SK-N-SH treated with all-trans-retinoic acid at 6 μM for 48 hours (cell line): ENCODE results near the gene PRKG1.

ENCODE experiments used
- CREB5 ChIP-seq: fragments of 250-450 bp; sonication (Bioruptor Pico); IDR thresholded peaks from 2 replicates; pipeline ENCODE4 v1.5.1; 2020; ENCODE audit warnings: low read depth, mild to moderate bottlenecking, moderate library complexity
- OSR1 ChIP-seq: fragments of 250-450 bp; sonication (Bioruptor Pico); IDR thresholded peaks from 2 replicates; pipeline ENCODE4 v1.8.0; 2022; ENCODE audit warnings: moderate library complexity, mild to moderate bottlenecking, inconsistent platforms
- RARB ChIP-seq: fragments of 250-450 bp; sonication (Bioruptor Pico); IDR thresholded peaks from 2 replicates; pipeline ENCODE4 v1.8.0; 2021; ENCODE audit warnings: mild to moderate bottlenecking, moderate library complexity
- ZNF8 ChIP-seq: fragments of 450-650 bp; formaldehyde crosslinking; IDR thresholded peaks from 2 replicates; pipeline ENCODE4 v1.5.0; 2020; ENCODE audit warnings: mild to moderate bottlenecking, moderate library complexity
- TF ChIP-seq, protein P1 (sequence below): fragments of 250-450 bp; sonication (Bioruptor Pico); IDR thresholded peaks from 2 replicates; pipeline ENCODE4 v1.8.0; 2020; ENCODE audit warnings: mild to moderate bottlenecking, moderate library complexity, borderline replicate concordance
- TF ChIP-seq, protein P2 (sequence below): fragments of 250-450 bp; sonication (Bioruptor Pico); IDR thresholded peaks from 2 replicates; pipeline ENCODE4 v1.5.1; 2021; ENCODE audit warnings: mild to moderate bottlenecking, moderate library complexity

- TF ChIP-seq, protein P1, sequence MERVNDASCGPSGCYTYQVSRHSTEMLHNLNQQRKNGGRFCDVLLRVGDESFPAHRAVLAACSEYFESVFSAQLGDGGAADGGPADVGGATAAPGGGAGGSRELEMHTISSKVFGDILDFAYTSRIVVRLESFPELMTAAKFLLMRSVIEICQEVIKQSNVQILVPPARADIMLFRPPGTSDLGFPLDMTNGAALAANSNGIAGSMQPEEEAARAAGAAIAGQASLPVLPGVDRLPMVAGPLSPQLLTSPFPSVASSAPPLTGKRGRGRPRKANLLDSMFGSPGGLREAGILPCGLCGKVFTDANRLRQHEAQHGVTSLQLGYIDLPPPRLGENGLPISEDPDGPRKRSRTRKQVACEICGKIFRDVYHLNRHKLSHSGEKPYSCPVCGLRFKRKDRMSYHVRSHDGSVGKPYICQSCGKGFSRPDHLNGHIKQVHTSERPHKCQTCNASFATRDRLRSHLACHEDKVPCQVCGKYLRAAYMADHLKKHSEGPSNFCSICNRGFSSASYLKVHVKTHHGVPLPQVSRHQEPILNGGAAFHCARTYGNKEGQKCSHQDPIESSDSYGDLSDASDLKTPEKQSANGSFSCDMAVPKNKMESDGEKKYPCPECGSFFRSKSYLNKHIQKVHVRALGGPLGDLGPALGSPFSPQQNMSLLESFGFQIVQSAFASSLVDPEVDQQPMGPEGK (CRISPR knock-in tag), result no peak
- TF ChIP-seq RARB (CRISPR knock-in tag), result no peak
- TF ChIP-seq CREB5 (CRISPR knock-in tag), result no peak
- TF ChIP-seq, protein P2, sequence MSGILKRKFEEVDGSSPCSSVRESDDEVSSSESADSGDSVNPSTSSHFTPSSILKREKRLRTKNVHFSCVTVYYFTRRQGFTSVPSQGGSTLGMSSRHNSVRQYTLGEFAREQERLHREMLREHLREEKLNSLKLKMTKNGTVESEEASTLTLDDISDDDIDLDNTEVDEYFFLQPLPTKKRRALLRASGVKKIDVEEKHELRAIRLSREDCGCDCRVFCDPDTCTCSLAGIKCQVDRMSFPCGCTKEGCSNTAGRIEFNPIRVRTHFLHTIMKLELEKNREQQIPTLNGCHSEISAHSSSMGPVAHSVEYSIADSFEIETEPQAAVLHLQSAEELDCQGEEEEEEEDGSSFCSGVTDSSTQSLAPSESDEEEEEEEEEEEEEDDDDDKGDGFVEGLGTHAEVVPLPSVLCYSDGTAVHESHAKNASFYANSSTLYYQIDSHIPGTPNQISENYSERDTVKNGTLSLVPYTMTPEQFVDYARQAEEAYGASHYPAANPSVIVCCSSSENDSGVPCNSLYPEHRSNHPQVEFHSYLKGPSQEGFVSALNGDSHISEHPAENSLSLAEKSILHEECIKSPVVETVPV, result no peak
- no peak for TF ChIP-seq ZNF8 (CRISPR knock-in tag)
- no peak for TF ChIP-seq OSR1 (CRISPR knock-in tag)
These were observed 1138.5 kb downstream of the PRKG1 start for GRCh38 chr10:52212802-52213201.
